ENCODE data around the gene DPYSL5. TPM values are rescaled to one million over a fixed set of nuclear protein-coding genes. Genes with fewer than 3 reads are reported as not detected.

Gene DPYSL5
- not detected in 2 replicates for total RNA-seq (2011; cell fraction: chromatin; rRNA removed; ENCODE audit: low replicate concordance)
- total RNA-seq (2011; cell fraction: nucleolus; rRNA removed), result not detected in 2 replicates
- total RNA-seq (2011; cell fraction: nucleoplasm; rRNA removed), result not detected in 2 replicates
- total RNA-seq (2014; rRNA removed) (not detected in 2 replicates), total RNA-seq (2014; rRNA removed; fragmentation: Illumina TruSeq; extraction: Trizol) (not detected in 2 replicates), total RNA-seq (2015; rRNA removed; fragmentation: Illumina TruSeq; extraction: Trizol) (0.04 TPM in 1 of 2 replicates, not detected in the other), total RNA-seq (2021) (not detected in 2 replicates), polyA plus RNA-seq (2011; rRNA removed) (0.06 TPM in 1 of 2 replicates, not detected in the other), polyA plus RNA-seq (2014; fragmentation: Illumina TruSeq; extraction: Trizol) (0.04 TPM in 1 of 2 replicates, not detected in the other), polyA plus RNA-seq (2014; fragmentation: Nextera tagmentation; extraction: Ambion mirVana) (not detected), polyA plus RNA-seq (2014; rRNA removed) (not detected in 2 replicates), polyA minus RNA-seq (2011; rRNA and poly(A)+ RNA removed) (not detected in 2 replicates), Bru-seq, nascent RNA (percentile 5 among the genes with signal in this experiment), BruChase-seq, experiment 1, labeled RNA remaining after a 2-hour chase (percentile 7 among the genes with signal in this experiment), BruChase-seq, experiment 2, labeled RNA remaining after a 6-hour chase (percentile 11 among the genes with signal in this experiment)
- 0.10 and 0.12 TPM in 2 replicates for polyA plus RNA-seq (2011; cell fraction: cytosol; rRNA removed)
- polyA plus RNA-seq (2011; cell fraction: nucleus; rRNA removed), result not detected in 2 replicates
- 0.16 TPM in 1 of 2 replicates, not detected in the other for polyA plus RNA-seq (2012)
- not detected in 2 replicates for polyA minus RNA-seq (2011; cell fraction: cytosol; rRNA and poly(A)+ RNA removed)
- polyA minus RNA-seq (2011; cell fraction: nucleus; rRNA and poly(A)+ RNA removed), result not detected in 2 replicates
- long read RNA-seq, experiment 1, partial matches to known transcripts, result 0 of 1 reads
- long read RNA-seq, experiment 1, other reads (novel, unspliced or antisense), result 1 of 1 reads
- long read RNA-seq, experiment 2, result 0 reads
- long read RNA-seq, experiment 3, result 0 reads

- no TSS peak for BruUV-seq (replicated peaks)
- in situ Hi-C loops (cut with MboI), result loop anchor here (10.0 kb wide), 2 partner anchors 97 to 447 kb away; no protein-coding TSS in a partner anchor
- Histone ChIP-seq H3K27me3 (ENCODE audit: control insufficient read depth in 2 of 2, insufficient read depth in 2 of 2, low read length in 2 of 2) (peaks cover 49 to 66% of the 10 kb centered on the region in 2 experiments), H3K9ac (ENCODE audit: insufficient read depth in 1 of 2, low read depth in 2 of 2, low read length in 2 of 2) (peak within 1 kb of the TSS in 1 of 2 experiments; percentile 28; a peak in 2 of 4 replicates), H2AFZ (ENCODE audit: low read depth, low read length) (no peak within 1 kb of the TSS), H3K36me3 (ENCODE audit: control insufficient read depth, insufficient read depth, low read length) (no peaks in the 10 kb centered on the region), H3K79me2 (ENCODE audit: control insufficient read depth, insufficient read depth, low read length) (no peaks in the 10 kb centered on the region), H3K4me1 (replicated peaks in 1 of 2; ENCODE audit: control insufficient read depth in 2 of 2, insufficient read depth in 2 of 2, low read length in 2 of 2) (peaks cover 0 to 35% of the 10 kb centered on the region in 2 experiments; a peak in 2 of 5 replicates), H3K4me3 (peak within 1 kb of the TSS; percentile 22; the same call in 1 of the 2 replicates), H3K9me3 (replicated peaks; ENCODE audit: control insufficient read depth, insufficient read depth, low read depth, low read length) (no peaks in the 10 kb centered on the region), H3K27ac (ENCODE audit: extremely low read depth, low read depth, low read length) (no peak within 1 kb of the TSS), H3K4me2 (ENCODE audit: insufficient read depth, low read length) (no peak within 1 kb of the TSS), H3K9me1 (ENCODE audit: control insufficient read depth, insufficient read depth, low read length) (no peaks in the 10 kb centered on the region), H4K20me1 (replicated peaks; ENCODE audit: control insufficient read depth, insufficient read depth, low read length) (no peaks in the 10 kb centered on the region; the same call in 1 of the 2 replicates)
- intact Hi-C loops (cut with micrococcal nuclease), result loop anchor here (2.0 to 10.0 kb wide), 5 partner anchors 75 to 437 kb away; partner anchors contain the start of gene TRIM54
- ATAC-seq (peak; percentile 60), FAIRE-seq (no peak), DNase-seq (ENCODE audit: extremely low read depth in 1 of 4, low spot score in 3 of 4) (peak; percentile 28 to 91 (median 66))
- TF ChIP-seq SIX5 (IDR thresholded peaks at IDR 0.05; ENCODE audit: borderline replicate concordance in 1 of 2, insufficient read depth in 1 of 2, low read depth in 1 of 2, low read length in 2 of 2), result peak in 1 of 2 experiments; percentile 28; a peak in 2 of 4 replicates
- TF ChIP-seq ZNF143 (CRISPR knock-in tag; IDR thresholded peaks at IDR 0.05), result peak; percentile 74
- no peak for TF ChIP-seq ZNF707 (CRISPR knock-in tag; conservative IDR thresholded peaks at IDR 0.05)
- TF ChIP-seq GATAD2B (IDR thresholded peaks at IDR 0.05; ENCODE audit: borderline replicate concordance), result no peak
- TF ChIP-seq HCFC1 (IDR thresholded peaks at IDR 0.05; ENCODE audit: low read depth, low read length), result peak; percentile 63
- TF ChIP-seq PCBP1 (IDR thresholded peaks at IDR 0.05; ENCODE audit: low read depth, low read length, poor library complexity, severe bottlenecking), result peak; percentile 11
- 0 out of 2 replicates have a peak, but pooled peaks have one; percentile 9 for TF ChIP-seq ETS1 (conservative IDR thresholded peaks at IDR 0.05; ENCODE audit: control insufficient read depth, low read depth, low read length)
- peak in 1 of 2 experiments; percentile 34 for TF ChIP-seq E2F6 (IDR thresholded peaks at IDR 0.05; ENCODE audit: borderline replicate concordance in 1 of 2, extremely low read depth in 1 of 2, insufficient read depth in 1 of 2, insufficient read length in 1 of 2, low read depth in 1 of 2, low read length in 1 of 2, poor library complexity in 1 of 2, severe bottlenecking in 1 of 2)
- TF ChIP-seq NR2C2 (CRISPR knock-in tag; IDR thresholded peaks at IDR 0.05), result no peak
- no peak for TF ChIP-seq NR2C2 (tag; IDR thresholded peaks at IDR 0.05)
- no peak for TF ChIP-seq DIDO1 (tag; IDR thresholded peaks at IDR 0.05; ENCODE audit: low read depth)
- TF ChIP-seq ZBTB7A (IDR thresholded peaks at IDR 0.05; ENCODE audit: borderline replicate concordance, control insufficient read depth, low read depth, low read length), result 0 out of 2 replicates have a peak, but pooled peaks have one; percentile 17
- CTCF ChIA-PET (ENCODE audit: low intra/inter-chr PET ratio), result interaction anchor here (0.6 kb wide), 1 partner anchor 18 kb away, joined by 3 read pairs; no protein-coding TSS in a partner anchor
- POLR2A ChIA-PET, result no interaction called here
- WGBS (ENCODE audit: insufficient coverage, low coverage, missing lambda C conversion rate), result 0% methylated on average over 17 of the region's 83 CpGs
Measured at GRCh38 chr2:26847655-26848335, at the start of gene DPYSL5. Gene DPYSL5 (plus strand): TSS chr2:26848132. CDS start chr2:26898500, 50,368 bp downstream.

Data from K562 (cell line).